Hematopoietic multipotent progenitor cell treated with erythropoietin and hydrocortisone succinate and interleukin-3 and kit ligand, for 8 days (in vitro differentiated cells): Measurements from ENCODE around the gene DHFR.
A peak's percentile ranks its signal among the peaks of the same experiment; 100 is the strongest.

Source experiments
- DNase-seq: peaks from one replicate; pipeline ENCODE4 v3.0.0-alpha.2; 2015

Gene DHFR

GRCh38 chr5:80654054-80654390 lies 761 bp downstream of the DHFR start:
- peak; percentile 45 for DNase-seq

GRCh38 chr5:80653502-80653901 lies 1.3 kb downstream of the DHFR start:
- DNase-seq = peak; percentile 87

- no peak for DNase-seq
Observed at GRCh38 chr5:80646926-80647325, 7.9 kb downstream of the DHFR start.

DNA sequence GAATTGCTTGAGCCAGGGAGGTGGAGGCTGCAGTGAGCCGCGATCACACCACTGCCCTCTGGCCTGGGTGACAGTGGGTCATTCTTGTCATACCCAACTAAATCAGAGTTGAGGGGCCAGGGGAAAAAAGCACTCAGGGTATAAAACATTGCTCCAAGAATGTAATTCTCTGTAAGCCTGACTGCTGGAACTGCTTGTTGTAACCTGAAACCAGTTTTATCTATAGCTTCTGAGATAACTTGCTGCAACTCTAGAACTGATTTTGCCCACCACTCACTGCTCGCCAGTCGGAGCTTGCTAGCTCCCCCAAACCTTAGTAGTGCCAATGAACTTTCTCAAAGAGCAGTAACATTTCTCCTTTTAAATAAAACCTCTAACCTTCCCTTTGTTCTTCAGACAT lies 9.9 kb downstream of the DHFR start:
- DNase-seq = no peak

DNA sequence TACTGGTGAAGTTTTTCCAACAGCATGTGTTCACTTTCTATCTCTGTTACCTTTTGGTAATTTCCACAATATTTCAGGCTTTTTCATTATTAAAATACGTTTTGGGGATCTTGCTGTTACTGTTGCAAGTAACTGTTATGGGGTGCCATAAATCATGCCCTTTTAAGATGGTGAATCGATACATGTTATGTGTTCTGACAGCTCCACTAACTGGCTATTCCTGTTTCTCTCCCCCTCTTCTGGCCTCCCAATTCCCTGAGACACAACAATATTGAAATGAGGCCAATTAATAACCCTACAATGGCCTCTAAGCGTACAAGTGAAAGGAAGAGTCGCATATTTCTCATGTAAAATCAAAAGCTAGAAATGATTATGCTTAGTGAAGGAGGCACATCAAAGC lies 13.4 kb downstream of the DHFR start:
- no peak for DNase-seq

- no peak for DNase-seq
Observed at GRCh38 chr5:80634193-80634592, 20.6 kb downstream of the DHFR start.

- peak; percentile 17 for DNase-seq
Observed at GRCh38 chr5:80632700-80633099, 22.1 kb downstream of the DHFR start.

GRCh38 chr5:80631278-80632259 lies 23.2 kb downstream of the DHFR start:
- peak; percentile 75 for DNase-seq

DNA sequence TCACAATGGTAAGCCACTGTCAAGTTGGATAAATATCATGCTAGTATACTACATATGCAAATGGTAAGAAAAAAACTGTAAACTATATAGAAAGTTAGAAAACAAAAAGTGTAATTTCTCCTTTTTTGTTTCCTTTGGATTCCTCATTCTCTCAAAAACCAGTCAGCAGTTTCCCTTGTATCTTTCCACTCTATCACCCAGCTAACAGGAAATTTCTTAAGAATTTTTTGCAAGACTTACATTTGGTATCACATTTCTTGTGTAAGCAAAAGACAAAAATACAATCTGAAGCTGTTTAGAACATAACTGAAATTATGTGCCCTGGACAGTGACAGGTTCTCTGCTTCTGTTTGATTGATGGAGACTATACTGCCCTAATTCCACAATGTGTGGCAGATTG lies 25.5 kb downstream of the DHFR start:
- no peak for DNase-seq

GRCh38 chr5:80625230-80625629 lies 29.6 kb downstream of the DHFR start:
- no peak for DNase-seq

GRCh38 chr5:80623999-80624398 lies 30.8 kb downstream of the DHFR start:
- DNase-seq = no peak

DNA sequence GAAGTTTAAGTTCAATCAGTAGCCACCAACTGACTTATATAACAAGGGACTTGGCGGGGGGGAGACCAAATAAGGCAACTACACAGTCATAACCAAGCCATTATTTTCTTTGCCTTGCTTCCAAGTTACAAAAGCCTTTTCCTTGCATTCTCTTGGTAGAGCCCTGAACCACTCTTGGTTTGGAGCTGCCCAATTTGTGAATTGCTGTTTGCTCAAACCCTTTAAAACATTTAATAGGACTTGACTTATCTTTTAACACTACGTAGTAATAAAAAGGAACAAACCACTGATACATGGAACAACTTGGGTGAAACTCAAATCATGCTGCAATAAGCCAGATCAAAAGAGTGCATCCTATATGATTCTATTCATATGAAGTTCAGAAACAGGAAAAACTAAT lies 32.0 kb downstream of the DHFR start:
- DNase-seq = no peak

- no peak for DNase-seq
Observed at GRCh38 chr5:80620211-80620610, 34.6 kb downstream of the DHFR start.

DNA sequence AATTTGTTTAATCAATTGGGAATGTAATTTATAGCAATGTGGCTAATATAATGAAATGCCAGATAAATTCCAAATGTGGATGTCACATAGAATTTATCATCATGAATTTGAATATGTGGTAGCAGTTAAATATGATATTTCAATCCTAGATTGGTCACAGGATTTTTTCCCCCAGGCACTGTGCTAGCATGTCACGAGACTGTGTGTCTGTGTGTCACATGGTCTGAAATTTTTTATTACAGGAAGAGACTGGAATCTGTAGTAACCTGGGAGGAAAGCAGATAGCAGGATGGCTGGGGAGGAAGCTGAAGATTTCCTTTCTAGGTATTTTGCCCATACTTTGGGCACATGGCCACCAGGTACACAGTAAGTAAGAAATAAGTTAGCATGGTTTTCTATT lies 35.7 kb downstream of the DHFR start:
- DNase-seq = no peak

- no peak for DNase-seq
Observed at GRCh38 chr5:80618438-80618837, 36.3 kb downstream of the DHFR start.

DNA sequence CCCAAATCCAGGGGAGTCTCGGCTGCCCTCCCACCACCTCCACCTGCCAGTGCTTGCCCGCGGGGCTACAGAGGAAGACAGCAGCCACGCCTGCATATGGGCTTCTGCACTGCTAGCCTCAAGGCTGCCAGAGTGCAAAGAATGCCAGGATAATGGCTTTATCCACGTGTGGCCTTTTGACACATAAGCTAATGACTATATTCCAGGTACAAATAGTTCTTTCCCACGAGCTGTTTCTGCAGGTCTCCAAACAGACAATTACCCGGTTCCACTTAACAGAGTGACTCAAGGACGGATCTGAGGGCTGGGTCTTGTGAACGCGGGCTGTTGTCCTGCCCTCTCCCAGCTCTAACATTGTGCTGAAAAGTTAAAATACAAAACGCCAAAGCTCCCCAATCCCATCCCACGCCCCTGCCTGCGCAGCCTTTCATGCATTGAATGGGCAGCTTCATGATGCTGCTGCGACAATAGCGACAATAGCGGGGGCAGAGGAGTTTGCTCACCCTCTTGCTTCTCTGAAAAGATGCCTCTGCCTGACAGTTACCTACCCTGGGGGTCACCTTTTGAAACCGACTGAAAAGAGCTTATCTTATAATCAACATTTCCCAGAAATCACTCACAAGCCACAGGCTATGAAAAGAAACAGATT lies 39.4 kb downstream of the DHFR start:
- DNase-seq = no peak

- no peak for DNase-seq
Observed at GRCh38 chr5:80609692-80610091, 45.1 kb downstream of the DHFR start.

DNA sequence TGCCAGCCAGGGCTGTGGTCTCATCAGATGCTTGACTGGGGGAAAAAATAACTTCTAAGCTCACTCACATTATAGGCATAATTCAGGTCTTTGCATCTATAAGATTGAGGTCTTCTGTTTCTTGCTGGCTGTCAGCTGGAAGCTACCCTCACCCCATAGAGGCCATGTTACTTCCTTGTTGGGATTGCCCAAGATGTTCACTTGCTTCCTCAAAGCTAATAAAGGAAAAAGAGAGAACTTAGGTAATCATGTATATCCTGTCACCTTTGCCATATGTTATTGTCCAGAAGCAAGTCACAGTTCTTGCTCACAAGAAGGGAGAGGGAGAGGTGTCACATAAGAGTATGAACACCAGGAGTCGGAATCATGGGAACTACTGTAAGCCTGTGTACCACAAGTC lies 46.1 kb downstream of the DHFR start:
- DNase-seq = no peak

DNA sequence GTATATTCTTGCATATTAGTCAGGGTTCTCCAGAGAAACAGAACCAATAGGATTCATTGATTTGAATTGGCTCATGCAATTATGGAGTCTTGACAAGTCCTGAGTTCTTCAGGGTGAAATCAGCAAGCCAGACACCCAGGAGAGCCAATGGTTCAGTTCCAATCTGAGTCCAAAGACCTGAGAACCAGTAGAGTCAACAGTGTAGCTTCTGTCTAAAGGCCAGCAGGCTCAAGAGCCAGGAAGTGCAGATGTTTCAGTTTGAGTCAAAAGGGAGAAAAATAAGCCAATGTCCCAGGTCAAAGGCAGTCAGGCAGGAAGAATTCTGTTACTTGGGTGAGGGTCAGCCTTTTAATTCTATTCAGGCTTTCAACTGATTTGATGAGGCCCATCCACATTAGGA lies 47.0 kb downstream of the DHFR start:
- DNase-seq = no peak

DNA sequence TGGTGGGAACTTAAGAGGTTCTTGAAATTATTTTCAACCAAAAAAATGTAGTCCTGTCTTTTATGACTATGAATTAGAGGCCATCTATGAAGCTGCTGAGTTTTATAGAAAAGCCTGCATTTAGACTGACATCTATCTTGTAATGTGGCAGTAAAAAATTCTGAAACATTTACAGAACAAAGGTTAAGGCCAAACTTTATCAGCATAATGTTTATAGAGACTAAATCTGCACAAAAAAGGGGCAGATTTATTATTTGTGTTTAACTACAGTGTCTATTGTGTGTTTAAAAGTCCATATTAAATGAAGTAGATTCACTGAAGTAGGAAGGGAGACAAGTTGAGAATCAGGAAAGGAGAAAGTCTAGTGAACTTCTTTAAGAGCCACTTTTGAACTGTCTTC lies 47.4 kb downstream of the DHFR start:
- DNase-seq = no peak

- no peak for DNase-seq
Observed at GRCh38 chr5:80600943-80601693, 53.7 kb downstream of the DHFR start.

- DNase-seq = no peak
Observed at GRCh38 chr5:80597500-80597899, 57.3 kb downstream of the DHFR start.

DNA sequence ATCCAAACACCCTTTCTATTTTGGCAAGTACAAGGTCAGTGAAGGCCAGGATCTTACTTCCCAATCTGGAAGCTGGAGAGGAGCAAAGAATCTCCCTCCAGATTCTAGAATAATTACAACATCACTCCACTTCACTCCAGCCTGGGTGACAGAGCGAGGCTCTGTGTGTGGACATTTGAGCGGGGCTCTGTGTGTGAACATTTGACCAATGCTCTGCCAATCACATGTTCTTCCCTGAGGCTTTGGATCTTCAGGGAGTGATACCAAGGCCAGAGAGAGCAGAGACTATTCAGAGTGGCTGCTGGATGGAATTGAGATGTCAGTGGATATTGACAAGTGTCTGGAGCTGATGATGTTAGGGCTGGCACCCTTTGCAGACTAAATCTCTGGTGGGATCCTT lies 60.0 kb downstream of the DHFR start:
- DNase-seq = no peak

DNA sequence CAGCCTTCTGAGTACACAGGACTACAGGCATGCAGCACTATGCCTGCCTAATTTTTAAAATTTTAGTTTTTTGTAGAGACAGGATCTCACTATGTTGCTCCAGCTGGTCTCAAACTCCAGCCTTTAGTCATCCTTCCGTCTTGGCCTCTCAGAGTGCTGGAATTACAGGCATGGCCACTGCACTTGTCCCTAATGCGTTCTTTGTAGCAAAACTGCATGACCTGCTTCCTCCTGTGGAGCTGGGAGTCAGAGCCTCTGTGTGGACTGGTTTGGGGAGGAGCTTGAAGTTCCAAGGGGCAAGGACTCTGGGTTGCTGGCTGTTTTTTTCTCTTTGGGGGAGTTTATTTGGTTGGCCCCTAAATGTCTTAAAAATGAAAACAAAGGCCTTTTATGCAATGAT lies 62.0 kb downstream of the DHFR start:
- no peak for DNase-seq
